Endothelial cell of hepatic sinusoid (primary cell): ENCODE results near the gene LRRIQ1.

Experiments
- in situ Hi-C: cut with HindIII; loops from 2 replicates; pipeline ENCODE4 v1.10.0; 2017; ENCODE audit warnings: low sequenced_read_pairs

Gene LRRIQ1

DNA sequence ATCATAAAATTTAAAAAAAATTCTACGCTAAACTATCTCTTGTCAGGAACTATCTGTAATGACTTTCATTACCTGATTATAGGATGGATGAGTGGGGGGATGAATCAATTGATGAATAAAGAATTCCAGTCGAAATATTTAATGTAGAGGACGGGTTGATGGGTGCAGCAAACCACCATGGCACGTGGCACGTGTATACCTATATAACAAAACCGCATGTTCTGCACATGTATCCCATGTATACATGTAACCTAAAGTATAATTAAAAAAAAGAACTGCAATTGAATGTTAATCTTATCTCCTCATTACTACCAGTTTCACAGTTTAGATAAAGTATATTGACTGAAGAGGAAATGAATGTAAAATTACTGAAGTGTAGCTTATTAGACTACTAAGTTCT lies 23.4 kb downstream of the LRRIQ1 start:
- in situ Hi-C loops, result no loop called here

DNA sequence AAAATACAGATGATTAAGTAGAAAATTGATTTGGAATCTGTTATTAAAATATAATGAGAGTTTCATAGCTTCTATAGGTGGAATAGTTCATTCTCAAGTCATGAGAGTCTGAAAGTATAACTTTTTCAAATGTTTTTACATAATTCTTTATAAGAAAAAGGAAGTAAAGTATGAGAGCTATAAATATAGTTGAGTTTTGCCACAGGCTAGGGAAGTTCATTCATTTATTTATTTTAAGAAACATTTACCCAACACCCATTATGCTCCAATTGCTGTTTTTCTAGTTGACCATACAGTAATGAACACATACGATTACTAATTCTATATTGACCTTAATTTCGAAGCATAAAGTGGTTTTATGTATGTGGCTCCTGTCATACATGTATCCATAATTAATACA lies 24.8 kb downstream of the LRRIQ1 start:
- in situ Hi-C loops, result no loop called here

DNA sequence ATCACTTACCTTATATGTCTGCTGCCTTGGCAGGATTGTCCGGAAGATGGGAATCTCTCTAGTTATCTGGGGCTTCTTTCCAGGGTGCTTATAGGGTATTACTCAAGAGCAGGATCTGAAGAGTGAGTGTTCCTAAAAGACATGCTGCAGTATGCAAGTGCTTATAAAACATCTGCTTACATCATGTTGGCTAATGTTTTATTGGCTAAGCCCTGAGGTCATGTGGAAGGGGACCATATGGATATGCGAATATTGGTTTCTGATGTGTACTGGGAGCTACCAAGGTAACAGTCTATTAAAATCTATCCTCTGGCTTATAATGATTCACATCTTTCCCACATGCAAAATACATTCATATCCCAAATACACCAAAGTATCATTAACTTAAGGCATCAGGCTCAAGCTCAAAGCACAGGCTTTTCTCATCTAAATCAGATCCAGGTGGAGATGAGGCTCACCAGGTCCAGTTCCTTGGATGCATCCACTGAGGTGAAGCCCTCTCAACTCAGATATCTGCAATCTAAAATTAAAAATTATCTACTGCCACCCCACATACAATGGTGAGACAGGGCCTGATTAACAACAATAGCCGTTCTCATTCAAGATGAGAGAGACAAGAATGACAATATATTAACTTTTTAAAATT lies 29.8 kb downstream of the LRRIQ1 start:
- in situ Hi-C loops, result no loop called here

DNA sequence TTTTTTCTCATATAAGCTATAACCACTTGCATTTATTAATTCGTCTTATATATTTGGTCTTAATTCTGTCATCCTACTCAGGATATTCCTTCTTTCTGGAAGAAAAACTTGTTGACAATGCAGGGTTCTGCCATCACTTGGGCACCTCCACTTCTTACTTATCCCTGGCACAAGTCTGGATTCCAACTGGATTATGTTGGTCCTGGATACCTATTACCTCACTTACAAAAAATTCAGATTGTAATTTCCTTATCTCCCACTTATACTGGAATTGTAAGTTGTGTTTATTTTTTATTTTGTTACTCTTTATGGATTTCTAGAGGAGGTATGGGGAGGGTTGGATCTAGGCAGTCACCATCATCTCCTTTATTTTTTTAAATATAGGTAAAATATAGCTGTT lies 36.7 kb downstream of the LRRIQ1 start:
- in situ Hi-C loops, result no loop called here

DNA sequence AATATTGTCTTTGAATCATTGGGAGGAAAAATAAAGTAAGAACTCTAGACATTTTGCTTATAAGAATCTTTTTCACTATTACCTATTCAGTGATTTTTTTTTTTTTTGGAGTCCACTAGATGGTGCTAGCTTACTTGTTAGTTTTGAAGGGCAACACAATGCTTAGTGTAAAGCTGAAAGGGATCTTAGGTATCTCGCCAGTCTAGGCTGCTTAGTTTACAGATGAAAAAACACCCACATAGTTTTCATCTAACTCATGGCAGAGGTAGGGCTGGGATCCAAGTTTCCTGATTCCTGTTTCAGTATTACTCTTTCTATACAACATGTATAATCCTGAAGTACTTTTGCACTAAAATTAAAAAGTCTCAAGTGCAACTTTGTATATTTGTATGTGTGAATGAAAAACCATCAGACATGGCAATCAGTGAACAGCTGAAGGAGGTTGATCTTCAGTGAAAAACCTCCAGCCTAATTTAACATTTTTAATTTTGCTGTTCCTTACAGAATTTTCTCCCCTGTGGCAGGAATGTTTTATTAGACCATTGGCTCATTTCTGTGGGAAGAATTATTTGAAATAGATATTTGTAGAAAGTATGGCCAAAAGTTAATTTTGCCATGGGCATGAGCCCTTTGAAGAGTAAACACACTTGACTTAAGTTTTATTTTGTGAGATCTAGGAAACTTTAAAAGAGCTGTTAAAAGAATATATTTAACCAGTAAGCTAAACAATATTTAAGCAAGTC lies 40.7 kb downstream of the LRRIQ1 start:
- in situ Hi-C loops, result no loop called here

DNA sequence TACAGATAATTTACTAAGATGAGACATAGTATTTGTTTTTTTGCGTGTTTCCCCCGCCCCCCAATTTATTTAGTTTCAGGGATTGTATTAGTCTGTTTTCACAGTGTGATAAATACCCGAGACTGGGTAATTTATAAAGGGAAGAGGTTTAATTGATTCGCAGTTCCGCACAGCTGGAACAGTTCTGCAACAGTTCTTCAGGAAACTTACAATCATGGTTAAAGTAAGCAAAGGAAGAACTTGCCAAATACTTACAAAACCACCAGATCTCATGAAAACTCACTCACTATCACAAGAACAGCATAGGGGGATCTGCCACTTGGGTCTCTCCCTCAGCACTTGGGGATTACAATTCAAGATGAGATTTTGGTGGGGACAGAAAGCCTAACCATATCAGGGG lies 48.9 kb downstream of the LRRIQ1 start:
- in situ Hi-C loops, result no loop called here

DNA sequence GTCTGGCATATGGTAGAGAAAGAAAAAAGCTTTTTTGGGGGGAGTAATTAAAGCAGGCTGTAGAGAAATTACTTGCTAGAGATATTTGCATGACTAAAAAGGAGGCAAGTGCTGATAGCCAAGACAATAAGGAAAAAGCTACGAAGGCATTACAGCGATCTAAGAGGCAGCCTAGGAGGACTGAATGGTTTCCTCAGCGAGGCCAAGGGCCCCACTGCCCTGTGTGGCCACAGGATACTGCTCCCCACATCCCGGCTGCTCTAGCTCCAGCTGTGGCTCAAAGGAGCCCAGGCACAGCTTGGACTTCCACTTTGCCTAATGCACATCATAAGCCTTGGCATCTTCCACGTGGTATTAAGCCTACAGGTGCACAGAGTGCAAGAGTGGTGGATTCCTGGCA lies 53.6 kb downstream of the LRRIQ1 start:
- in situ Hi-C loops, result no loop called here

DNA sequence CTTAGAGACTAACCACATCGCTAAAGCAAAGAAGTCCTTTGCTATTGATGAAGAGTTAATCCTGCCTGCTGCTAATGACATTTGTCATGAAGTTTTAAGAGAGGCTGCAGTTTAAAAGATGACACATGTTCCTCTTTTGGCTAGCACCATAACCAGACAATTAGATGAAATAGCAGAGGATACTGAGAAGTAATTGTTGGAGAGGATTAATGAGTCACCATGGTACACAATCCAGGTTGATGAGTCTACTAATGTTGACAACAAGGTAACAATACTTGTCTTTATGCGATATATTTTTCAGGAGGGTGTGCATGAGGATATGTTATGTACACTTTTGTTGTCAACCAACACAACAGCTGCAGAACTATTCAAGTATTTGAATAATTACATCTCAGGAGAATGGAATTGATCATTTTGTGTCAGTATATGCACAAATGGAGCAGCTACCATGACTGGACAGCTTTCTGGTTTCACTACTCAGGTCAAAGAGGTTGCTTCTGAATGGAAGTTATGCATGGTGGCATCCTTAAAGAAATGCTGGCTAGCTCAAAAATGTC lies 56.7 kb downstream of the LRRIQ1 start:
- in situ Hi-C loops, result no loop called here

DNA sequence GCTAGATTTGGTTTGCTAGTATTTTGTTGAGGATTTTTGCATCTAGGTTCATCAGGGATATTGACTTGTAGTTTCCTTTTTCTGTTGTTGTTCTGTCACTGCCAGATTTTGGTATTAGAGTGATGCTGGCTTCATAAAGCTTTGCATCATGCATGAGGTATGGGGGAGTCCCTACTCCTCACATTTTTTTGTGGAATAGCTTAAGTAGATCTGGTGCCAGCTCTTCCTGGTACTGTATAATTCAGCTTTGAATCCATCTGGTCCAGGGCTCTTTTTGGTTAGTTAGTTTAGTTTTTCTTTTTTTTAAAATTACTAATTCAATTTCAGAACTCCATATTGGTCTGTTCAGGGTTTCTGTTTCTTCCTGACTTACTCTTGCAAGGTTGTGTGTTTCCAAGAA lies 59.4 kb downstream of the LRRIQ1 start:
- in situ Hi-C loops, result no loop called here

DNA sequence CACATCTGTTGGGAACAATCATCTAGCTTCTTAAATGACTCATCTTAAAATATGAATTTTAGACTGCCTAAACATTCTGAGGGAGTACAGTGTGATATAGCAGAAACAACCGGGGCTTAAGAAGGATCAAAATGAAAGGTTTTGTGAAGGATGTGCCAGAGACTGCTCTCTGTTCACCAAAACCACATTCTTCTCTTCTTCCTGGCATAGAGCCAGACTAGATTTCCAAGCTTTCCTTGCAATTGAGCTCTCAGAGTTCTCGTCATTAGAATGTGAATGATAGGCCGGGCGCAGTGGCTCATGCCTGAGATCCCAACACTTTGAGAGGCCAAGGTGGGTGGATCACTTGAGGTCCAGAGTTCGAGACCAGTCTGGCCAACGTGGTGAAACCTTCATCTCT lies 94.5 kb downstream of the LRRIQ1 start:
- in situ Hi-C loops, result no loop called here

DNA sequence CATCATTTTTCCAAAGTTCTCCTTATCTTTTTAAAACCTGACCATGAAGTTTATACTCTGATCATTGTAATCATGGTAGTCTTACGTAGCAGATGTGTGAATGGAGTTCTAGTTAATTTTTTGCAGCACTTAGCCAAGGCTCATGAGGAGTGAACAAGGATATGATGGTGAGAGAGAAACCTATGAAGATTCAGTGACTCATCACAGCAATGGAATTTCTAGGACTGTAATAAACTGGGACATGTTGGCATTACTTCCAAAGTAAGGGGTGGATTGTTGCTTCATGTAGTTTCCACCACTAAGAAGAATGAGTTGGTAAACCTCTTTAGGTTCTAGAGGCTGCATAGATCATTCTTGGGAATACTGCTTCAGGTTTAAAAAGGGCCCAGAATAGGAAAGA lies 102.7 kb downstream of the LRRIQ1 start:
- in situ Hi-C loops, result no loop called here

DNA sequence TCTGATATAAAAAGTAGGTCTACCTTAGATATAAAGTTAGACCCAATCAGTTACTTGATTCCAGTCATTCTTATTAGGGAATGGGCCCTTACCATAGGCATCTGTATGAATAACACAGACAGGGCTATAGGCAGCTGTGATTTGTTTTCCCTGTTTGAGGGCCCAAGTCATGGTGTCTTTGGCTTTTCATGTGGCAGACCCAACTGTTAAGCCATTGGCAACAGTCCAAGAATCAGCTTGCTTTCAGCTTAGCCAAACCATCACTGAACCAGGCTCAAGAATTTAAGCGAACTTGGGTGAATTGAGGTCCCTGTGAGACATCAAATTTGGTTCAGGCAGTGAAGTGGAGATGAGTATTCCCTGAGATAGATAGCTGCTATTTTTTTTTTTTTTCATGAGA lies 111.2 kb downstream of the LRRIQ1 start:
- in situ Hi-C loops, result no loop called here

DNA sequence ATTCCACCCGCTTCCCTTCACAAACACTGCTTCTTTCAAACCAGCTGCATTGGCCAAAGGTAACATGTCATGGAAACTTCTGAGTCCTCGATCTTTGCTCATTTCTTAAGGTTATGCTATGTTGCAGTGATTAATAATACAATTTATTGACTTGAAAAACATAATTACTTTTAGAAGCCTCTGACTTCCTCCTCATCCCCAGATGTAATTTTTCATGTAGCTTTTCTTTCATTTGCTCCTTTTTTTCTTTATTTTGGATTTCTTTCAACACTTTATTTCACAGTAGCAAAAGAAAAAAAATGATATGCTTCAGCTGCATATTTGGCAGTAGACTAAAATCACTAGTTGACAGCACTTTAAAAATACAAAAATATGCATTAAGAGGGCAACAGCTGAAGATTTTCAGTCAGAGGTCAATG lies 116.2 kb downstream of the LRRIQ1 start:
- in situ Hi-C loops, result no loop called here

DNA sequence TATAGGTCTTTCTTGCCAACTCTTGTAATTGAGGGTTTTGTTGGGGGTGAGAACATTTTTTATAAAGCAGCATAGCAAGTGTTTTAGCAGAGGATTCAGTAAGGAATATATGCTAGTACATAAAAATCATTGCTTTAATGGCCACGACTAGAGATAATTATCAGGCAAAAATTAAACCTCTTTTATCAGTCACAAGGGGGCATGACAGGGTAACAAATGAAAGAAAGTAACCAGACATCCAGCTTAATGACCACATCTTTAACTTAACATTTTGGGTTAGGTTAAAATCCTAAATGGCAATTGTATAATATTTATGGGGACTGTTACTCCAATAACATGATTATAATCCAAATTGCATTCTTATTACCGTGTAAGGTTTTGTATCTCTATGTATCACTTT lies 119.6 kb downstream of the LRRIQ1 start:
- in situ Hi-C loops, result no loop called here

DNA sequence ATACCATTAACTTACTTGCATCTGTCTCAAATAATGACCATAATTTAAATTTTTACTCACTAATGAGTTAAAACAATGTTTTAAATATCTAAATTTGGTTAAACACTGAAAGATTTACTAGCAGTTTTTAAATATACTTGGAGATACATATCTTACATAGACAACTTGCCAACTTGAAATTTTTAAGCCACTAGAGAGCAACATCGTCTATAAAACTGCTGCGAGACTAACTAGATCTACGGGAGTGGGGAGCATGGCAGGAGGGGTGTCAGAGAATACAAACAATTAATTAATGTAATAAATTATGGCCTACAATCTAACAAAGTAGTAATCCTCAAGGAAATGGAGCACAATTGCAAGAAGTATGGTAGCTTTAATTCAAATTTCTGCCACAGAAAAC lies 120.4 kb downstream of the LRRIQ1 start:
- in situ Hi-C loops, result no loop called here

DNA sequence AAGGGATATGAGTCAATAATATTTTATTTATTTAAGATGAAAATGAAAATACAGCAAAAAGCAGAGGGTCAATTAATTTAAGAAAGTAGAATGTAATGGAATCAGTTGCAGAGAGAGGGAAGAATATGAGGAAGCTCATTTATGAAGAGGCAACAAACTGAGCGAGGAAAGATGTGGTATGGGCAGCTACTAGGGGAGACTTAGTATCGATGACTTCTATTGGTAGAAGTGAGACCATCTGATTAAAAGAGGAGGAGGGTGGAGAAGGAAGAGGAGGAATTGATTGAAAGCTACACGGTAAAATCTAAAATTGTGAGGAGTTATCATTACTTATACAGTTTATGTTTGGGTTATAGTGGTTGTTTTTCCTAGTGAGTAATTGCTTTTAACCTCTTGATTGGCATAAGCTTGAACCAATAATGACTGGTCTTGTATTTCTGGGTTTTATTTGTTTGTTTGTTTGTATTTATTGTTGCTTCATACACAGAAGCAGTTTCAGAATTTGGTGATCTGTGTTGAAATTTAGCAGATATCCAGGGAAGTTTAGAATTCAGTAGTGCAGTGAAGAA lies 121.0 kb downstream of the LRRIQ1 start:
- in situ Hi-C loops, result no loop called here

DNA sequence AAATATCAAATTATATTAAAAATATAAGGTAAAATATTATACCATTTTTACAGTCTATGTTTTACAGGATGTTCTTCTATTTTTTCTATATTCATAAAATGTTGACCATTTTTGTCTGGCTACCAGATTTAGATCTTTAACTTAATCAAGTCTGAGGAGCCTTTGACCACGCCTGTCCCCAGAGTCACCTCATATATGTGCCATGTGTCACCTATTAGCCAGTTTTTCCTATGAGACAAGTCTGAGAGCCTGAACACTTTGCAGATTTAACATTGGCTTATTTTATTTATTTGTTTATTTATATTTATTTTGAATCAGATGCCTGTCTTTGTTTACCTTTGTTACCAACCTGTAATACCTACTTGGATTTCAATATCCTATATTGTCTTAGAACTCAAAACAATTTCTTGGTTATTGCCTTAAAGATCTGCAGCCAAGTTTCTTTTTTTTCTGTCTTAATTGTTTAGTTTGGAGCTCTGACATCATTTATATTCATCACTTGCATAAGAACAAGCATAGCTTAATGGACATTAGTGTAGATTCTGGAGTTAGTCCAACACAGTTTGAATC lies 127.7 kb downstream of the LRRIQ1 start:
- in situ Hi-C loops, result loop anchor here (5.0 kb wide), 1 partner anchor 68 kb away; no protein-coding TSS in a partner anchor

DNA sequence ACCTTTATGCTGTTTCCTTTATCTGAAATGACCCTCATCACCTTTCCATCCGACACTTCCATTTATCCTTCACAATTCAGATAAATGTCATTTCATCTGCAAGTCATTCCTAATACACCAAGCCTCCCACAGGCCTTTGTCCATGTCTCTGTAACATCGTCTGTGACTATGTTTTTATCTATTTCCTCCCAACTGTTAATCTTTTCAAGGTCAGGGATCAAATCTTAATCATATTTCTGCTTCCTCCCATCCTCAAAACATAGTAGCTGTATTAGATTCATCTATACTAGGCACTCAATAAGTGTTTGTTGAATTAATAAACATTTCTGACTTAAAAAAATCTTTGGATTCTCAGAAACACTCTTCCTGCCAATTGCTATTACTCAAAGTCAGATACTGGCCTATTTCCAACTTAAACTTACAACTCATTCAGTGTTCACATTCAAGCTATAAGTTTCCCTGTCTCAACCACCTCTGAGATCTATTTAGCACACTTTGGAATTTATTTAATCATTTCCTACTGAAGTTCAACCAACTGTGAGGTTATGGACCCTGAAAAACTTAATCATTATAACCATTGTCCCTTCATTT lies 143.6 kb downstream of the LRRIQ1 start:
- in situ Hi-C loops, result no loop called here

DNA sequence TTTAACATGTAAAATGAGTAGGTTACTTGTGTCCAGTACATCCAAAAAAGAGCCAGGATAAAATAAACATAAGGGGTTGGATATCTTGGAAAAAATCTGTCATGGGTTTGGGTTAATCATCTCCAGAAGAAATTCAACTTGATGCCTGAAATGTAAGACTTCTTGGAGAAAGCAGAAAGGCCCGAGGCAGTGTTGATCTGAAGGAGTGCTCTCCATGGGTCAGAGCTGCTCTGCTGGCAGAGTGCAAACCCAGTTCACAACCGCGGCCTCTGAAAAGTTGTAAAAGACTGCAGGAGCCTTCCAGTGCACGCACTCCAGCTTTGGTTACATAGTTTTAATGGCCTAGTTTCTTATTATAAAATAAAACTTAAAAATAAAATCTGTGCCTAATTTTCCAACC lies 146.5 kb downstream of the LRRIQ1 start:
- in situ Hi-C loops, result no loop called here

DNA sequence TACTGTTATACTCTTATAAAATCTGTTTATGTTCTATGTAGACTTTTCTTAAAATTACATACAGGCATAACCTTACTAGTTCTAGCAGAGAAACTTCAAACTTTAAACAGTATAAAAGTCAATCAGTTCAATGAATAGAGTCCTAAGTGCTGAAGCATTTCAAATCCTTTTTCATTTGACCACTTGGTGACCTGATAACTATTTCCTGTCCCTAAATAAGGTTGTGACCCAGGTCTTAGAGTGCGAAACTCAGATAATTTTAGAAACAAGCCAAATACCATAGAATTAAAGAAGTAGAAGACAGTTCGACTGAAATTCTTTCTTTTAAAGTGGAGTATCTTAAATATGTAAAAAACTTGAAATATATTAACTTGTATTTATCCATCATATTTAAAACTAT lies 147.7 kb downstream of the LRRIQ1 start:
- in situ Hi-C loops, result no loop called here

DNA sequence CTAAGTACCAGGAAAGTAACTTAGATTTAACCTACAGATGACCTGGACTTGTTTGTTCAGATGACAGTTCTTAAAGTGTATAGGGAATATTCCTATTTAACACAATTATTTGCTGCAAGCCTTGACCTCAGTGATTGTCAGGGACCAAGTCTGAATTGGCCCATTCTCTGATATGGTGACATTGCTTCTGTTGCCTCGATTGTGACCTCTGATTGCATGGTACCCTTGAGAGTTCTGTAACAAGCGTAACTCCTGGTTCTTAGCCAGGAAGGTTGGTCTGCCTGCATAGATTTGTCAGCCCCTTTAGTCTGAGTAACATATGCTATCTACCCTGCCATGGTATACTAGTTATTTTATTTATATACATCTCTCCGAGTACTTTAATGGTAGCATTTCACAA lies 150.1 kb downstream of the LRRIQ1 start:
- in situ Hi-C loops, result no loop called here
